Stomach (tissue), 9 donors: ENCODE results near the gene KLB. TPM values are rescaled to one million over a fixed set of nuclear protein-coding genes. Genes with fewer than 3 reads are reported as not detected.
"Not testable (repeated sequence)": the region's sequence is repeated elsewhere in the genome, so short reads cannot be mapped to it uniquely, and the experiment has no call there.

ENCODE experiments used
- DNase-seq, 2 donors: peaks; one replicate each; pipeline versions ENCODE4 v3.0.0 to v3.0.0-alpha.2; 2013 to 2019
- H3K27ac ChIP-seq, 5 donors: fragments of 200-600 bp in 4 of 5; sonication (generic) in 4 of 5; one replicate each; pipeline ENCODE4 v1.5.1; 2013 to 2019; ENCODE audit warnings: mild to moderate bottlenecking in 1 of 5, moderate library complexity in 1 of 5
- H3K27me3 ChIP-seq, 3 donors: fragments of 200-600 bp; sonication (generic); one replicate each; pipeline ENCODE4 v1.5.1; 2017 to 2019; ENCODE audit warnings: mixed run types in 1 of 3
- H3K36me3 ChIP-seq, 4 donors: fragments of 200-600 bp; sonication (generic); 1 replicate in 3 of 4; 2 replicates in 1 of 4; pipeline ENCODE4 v1.5.1; 2016 to 2019
- H3K4me1 ChIP-seq, 4 donors: fragments of 200-600 bp; sonication (generic); one replicate each; pipeline ENCODE4 v1.5.1; 2016 to 2019
- H3K4me3 ChIP-seq, 4 donors: fragments of 200-600 bp; sonication (generic) in 3 of 4; one replicate each; pipeline ENCODE4 v1.5.1; 2016 to 2019; ENCODE audit warnings: mild to moderate bottlenecking in 1 of 4
- H3K9me3 ChIP-seq, 4 donors: fragments of 200-600 bp; sonication (generic); one replicate each; pipeline ENCODE4 v1.5.1; 2016 to 2019
- EP300 ChIP-seq: sonication (generic); formaldehyde crosslinking; IDR thresholded peaks from one replicate; pipeline ENCODE4 v1.6.1; 2017; ENCODE audit warnings: antibody characterized with exemption
- POLR2A ChIP-seq, 4 donors: fragments of 450-650 bp; IDR thresholded peaks; one replicate each; pipeline ENCODE4 v1.6.1; 2016; ENCODE audit warnings: antibody characterized with exemption in 4 of 4, control low read depth in 2 of 4, mild to moderate bottlenecking in 1 of 4, moderate library complexity in 1 of 4
- POLR2AphosphoS5 ChIP-seq, 3 donors: sonication (generic); formaldehyde crosslinking; IDR thresholded peaks; one replicate each; pipeline ENCODE4 v1.6.1; 2016; ENCODE audit warnings: antibody characterized with exemption in 3 of 3
- WGBS, 5 donors: extraction: QIAGEN DNeasy Blood & Tissue Kit in 3 of 5; methylation state at CpG; one replicate each; pipeline versions ENCODE4 v1.1.5 to v1.1.7; 2013 to 2018; 5-methylcytosine and 5-hydroxymethylcytosine counted together
- intact Hi-C: fragments of 100-400 bp; cut with DNase I; formaldehyde crosslinking; loops from one replicate; pipeline ENCODE4 v1.15.1; 2023; ENCODE audit warnings: low total_unique reads
- polyA plus RNA-seq, 3 donors: library from polyadenylated mRNA; stranded (reverse); fragments of 200-250 nt; gene quantifications; one replicate each; pipeline ENCODE4 v1.2.3, GENCODE V29; 2013
- total RNA-seq, 5 donors: library from RNA; depleted of rRNA; stranded (reverse); fragments of >200 nt; gene quantifications; one replicate each; pipeline versions ENCODE4 v1.1.0 to v1.2.3, GENCODE V29; 2014 to 2016
- TF ChIP-seq, protein P1 (sequence below), 7 experiments: fragments of 450-650 bp in 4 of 7; fragments of 200-600 bp in 3 of 7; sonication (generic) in 3 of 7; IDR thresholded peaks; one replicate each; pipeline ENCODE4 v1.5.1; 2016 to 2019; ENCODE audit warnings: antibody characterized with exemption in 7 of 7, control low read depth in 2 of 7, mild to moderate bottlenecking in 1 of 7
- donor health status: healthy with polysubstance abuse.
- donor health status: Bipolar disorder and iron deficiency.
- donor health status: healthy.

Gene KLB
- total and polyA plus RNA-seq, 8 donors, result 0.06 to 0.61 (median 0.14) TPM; not detected in 4

DNA sequence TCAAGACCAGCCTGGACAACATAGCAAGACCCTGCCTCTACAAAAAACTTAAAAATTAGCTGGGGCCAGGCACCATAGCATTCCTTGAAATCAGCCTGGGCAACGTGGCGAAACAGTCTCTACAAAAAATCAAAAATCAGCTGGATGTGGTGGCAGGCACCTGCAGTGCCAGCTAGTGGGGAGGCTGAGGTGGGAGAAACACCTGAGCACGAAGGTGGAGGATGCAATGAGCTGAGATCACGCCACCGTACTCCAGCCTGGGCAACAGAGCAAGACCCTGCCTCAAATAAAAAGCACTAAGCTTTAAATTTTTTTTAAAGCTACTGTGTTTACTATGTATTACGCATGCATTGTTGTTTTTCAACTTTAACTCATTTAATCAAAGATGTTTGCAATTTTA lies 48.8 kb downstream of the KLB start:
- peaks cover 58 to 72% (median 69%) of the 10 kb centered on the region in 4 donors for H3K36me3 ChIP-seq

DNA sequence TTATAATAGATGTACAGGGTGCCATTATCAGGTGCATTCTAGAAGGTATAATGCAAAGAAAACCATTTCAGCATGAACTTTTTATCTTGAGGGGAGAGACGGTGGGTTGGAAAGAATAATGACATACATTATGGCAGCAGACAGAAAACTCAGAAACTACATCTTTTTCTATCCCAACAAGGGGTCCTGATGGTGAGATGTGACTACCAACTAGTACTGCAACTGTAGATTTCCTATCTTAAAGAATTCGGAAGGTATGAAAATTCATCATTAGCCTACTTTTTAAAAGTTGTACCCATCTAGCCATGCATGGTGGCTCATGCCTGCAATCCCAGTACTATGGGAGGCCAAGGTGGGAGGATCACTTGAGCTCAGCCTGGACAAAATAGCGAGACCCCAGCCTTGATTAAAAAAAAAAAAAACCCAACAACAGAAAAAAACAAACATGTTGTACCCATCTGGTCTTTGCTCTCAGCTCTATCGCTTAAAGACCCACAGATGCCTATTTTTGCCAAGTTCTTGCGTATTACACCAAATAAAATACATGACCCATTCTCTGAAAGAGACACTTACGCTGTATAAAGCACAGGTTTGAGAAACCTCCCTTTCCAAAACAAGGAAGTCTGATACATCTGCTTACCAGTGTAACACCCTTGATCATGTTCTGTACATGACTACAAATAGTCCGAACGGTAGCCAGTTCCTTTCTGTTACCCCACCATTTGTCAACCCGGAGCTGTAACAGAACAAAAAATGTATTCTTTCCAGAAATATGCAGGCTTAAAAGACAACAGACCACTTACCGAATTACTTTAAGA lies 50.4 kb downstream of the KLB start:
- no peak for DNase-seq
- Histone ChIP-seq H3K27ac (peak overlapping the region in 4 of 5 donors; percentile 94 to 98 (median 96)), H3K4me3 (peak overlapping the region; percentile 74 to 81 (median 77)), H3K9me3 (no peaks in the 10 kb centered on the region), H3K36me3 (peaks cover 50 to 68% (median 60%) of the 10 kb centered on the region in 4 donors), H3K27me3 (no peaks in the 10 kb centered on the region), H3K4me1 (peaks cover 14 to 71% (median 50%) of the 10 kb centered on the region in 4 donors)
- WGBS, 5 donors, result 56 to 64% (median 59%) methylated on average over 10 of the region's 10 CpGs
- no peak for TF ChIP-seq EP300
- TF ChIP-seq, protein P1, sequence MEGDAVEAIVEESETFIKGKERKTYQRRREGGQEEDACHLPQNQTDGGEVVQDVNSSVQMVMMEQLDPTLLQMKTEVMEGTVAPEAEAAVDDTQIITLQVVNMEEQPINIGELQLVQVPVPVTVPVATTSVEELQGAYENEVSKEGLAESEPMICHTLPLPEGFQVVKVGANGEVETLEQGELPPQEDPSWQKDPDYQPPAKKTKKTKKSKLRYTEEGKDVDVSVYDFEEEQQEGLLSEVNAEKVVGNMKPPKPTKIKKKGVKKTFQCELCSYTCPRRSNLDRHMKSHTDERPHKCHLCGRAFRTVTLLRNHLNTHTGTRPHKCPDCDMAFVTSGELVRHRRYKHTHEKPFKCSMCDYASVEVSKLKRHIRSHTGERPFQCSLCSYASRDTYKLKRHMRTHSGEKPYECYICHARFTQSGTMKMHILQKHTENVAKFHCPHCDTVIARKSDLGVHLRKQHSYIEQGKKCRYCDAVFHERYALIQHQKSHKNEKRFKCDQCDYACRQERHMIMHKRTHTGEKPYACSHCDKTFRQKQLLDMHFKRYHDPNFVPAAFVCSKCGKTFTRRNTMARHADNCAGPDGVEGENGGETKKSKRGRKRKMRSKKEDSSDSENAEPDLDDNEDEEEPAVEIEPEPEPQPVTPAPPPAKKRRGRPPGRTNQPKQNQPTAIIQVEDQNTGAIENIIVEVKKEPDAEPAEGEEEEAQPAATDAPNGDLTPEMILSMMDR (IDR thresholded peaks at IDR 0.05), result no peak
- intact Hi-C loops, result no loop called here

More for the DNA sequence above, 48.8 kb downstream of the KLB start:
- H3K27me3 ChIP-seq, result no peaks in the 10 kb centered on the region
- TF ChIP-seq EP300 (no peak), POLR2A (IDR thresholded peaks at IDR 0.05) (no peak), POLR2AphosphoS5 (IDR thresholded peaks at IDR 0.05) (no peak)
- TF ChIP-seq, protein P1 (IDR thresholded peaks at IDR 0.05), result no peak
- peaks cover 14 to 76% (median 50%) of the 10 kb centered on the region in 4 donors for H3K4me1 ChIP-seq
- intact Hi-C loops, result no loop called here
- H3K9me3 ChIP-seq, result no peaks in the 10 kb centered on the region
- 89 to 92% (median 90%) methylated on average over 6 of the region's 6 CpGs for WGBS, 5 donors
- no peak overlapping the region for H3K27ac ChIP-seq
- DNase-seq, result no peak
- peak overlapping the region in 2 of 4 donors; percentile 74 to 78 for H3K4me3 ChIP-seq

- intact Hi-C loops, DNase-seq, H3K9me3 ChIP-seq, H3K27me3 ChIP-seq: not testable (repeated sequence)
- H3K27ac ChIP-seq, result peak overlapping the region; percentile 94 to 98 (median 96)
- WGBS, 5 donors, result 0 to 1% (median 1%) methylated on average over 13 of the region's 13 CpGs
- peak overlapping the region; percentile 74 to 81 (median 77) for H3K4me3 ChIP-seq
- H3K4me1 ChIP-seq, result peaks cover 14 to 64% (median 50%) of the 10 kb centered on the region in 4 donors
- H3K36me3 ChIP-seq, result peaks cover 40 to 64% (median 58%) of the 10 kb centered on the region in 4 donors
Observed at GRCh38 chr4:39458161-39458504, 51.4 kb downstream of the KLB start.

- Histone ChIP-seq H3K4me1 (peaks cover 14 to 58% (median 47%) of the 10 kb centered on the region in 4 donors), H3K9me3 (no peaks in the 10 kb centered on the region), H3K27me3 (no peaks in the 10 kb centered on the region), H3K36me3 (peaks cover 36 to 64% (median 58%) of the 10 kb centered on the region in 4 donors), H3K4me3 (peak within 1 kb of the TSS; percentile 74 to 81 (median 77)), H3K27ac (peak within 1 kb of the TSS; percentile 94 to 98 (median 96))
- 0 to 1% (median 0%) methylated on average over 37 to 55 of the region's 55 CpGs for WGBS, 5 donors
- TF ChIP-seq POLR2AphosphoS5 (IDR thresholded peaks at IDR 0.05), result peak; percentile 99 to 100 (median 99)
- TF ChIP-seq POLR2A (IDR thresholded peaks at IDR 0.05), result peak in 2 of 4 donors; percentile 73 to 89
- TF ChIP-seq EP300, result no peak
- TF ChIP-seq, protein P1 (IDR thresholded peaks at IDR 0.05), result peak in 1 of 7 experiments; percentile 1
- peak; percentile 98 to 99 for DNase-seq
- intact Hi-C loops, result no loop called here
Observed at GRCh38 chr4:39458505-39459300, 52.0 kb downstream of the KLB start, which contains the start of the genes LIAS and RPL9. Gene LIAS, plus strand, starts transcription at chr4:39459056. Its CDS starts 62 bp downstream, at chr4:39459118. Gene RPL9, minus strand, starts transcription at chr4:39458922. Its CDS starts 483 bp downstream, at chr4:39458439.
